ENCODE measurements around the gene PTPRN2. TPM values are rescaled to one million over a fixed set of nuclear protein-coding genes. Genes with fewer than 3 reads are reported as not detected.
"Not testable (repeated sequence)": the region's sequence is repeated elsewhere in the genome, so short reads cannot be mapped to it uniquely, and the experiment has no call there.

PTPRN2 gene
- total RNA-seq, 4 donors from 2014 or later = 2.0 to 9.5 (median 2.6) TPM

GRCh38 chr7:157918326-157919080 lies 669.1 kb downstream of the PTPRN2 start:
- no peak for DNase-seq (ENCODE audit: low spot score)
- ATAC-seq (ENCODE audit: low FRiP score) = no peak
- no peak for TF ChIP-seq CTCF (IDR thresholded peaks at IDR 0.05)

GRCh38 chr7:157916946-157917640 lies 670.5 kb downstream of the PTPRN2 start:
- no peak for TF ChIP-seq CTCF (IDR thresholded peaks at IDR 0.05)
- no peak for DNase-seq (ENCODE audit: low spot score)
- ATAC-seq (ENCODE audit: low FRiP score) = no peak

GRCh38 chr7:157910446-157910845 lies 677.2 kb downstream of the PTPRN2 start:
- TF ChIP-seq CTCF (IDR thresholded peaks at IDR 0.05) = no peak
- no peak for ATAC-seq (ENCODE audit: low FRiP score)
- DNase-seq (ENCODE audit: low spot score) = no peak

GRCh38 chr7:157910045-157910444 lies 677.6 kb downstream of the PTPRN2 start:
- not testable (repeated sequence) for ATAC-seq (ENCODE audit: low FRiP score); DNase-seq (ENCODE audit: low spot score)

- no peak for ATAC-seq (ENCODE audit: low FRiP score)
Measured at GRCh38 chr7:157909370-157909769, 678.3 kb downstream of the PTPRN2 start.

GRCh38 chr7:157908006-157908782 lies 679.4 kb downstream of the PTPRN2 start:
- TF ChIP-seq CTCF (IDR thresholded peaks at IDR 0.05) = no peak
- no peak for ATAC-seq (ENCODE audit: low FRiP score)
- DNase-seq (ENCODE audit: low spot score) = no peak

More at GRCh38 chr7:157909370-157909769, 678.3 kb downstream of the PTPRN2 start:
- DNase-seq (ENCODE audit: low spot score) = no peak
- no peak for TF ChIP-seq CTCF (IDR thresholded peaks at IDR 0.05)

GRCh38 chr7:157907091-157907490 lies 680.5 kb downstream of the PTPRN2 start:
- TF ChIP-seq CTCF (IDR thresholded peaks at IDR 0.05) = no peak
- no peak for ATAC-seq (ENCODE audit: low FRiP score)
- no peak for DNase-seq (ENCODE audit: low spot score)

All from omental fat pad (tissue), 4 donors.